Measurements from ENCODE around the gene STK16. TPM values are rescaled to one million over a fixed set of nuclear protein-coding genes. Genes with fewer than 3 reads are reported as not detected.

The STK16 gene
- total and polyA plus RNA-seq, 7 experiments from 2014 or later = 17.4 to 35.0 (median 21.8) TPM

DNA sequence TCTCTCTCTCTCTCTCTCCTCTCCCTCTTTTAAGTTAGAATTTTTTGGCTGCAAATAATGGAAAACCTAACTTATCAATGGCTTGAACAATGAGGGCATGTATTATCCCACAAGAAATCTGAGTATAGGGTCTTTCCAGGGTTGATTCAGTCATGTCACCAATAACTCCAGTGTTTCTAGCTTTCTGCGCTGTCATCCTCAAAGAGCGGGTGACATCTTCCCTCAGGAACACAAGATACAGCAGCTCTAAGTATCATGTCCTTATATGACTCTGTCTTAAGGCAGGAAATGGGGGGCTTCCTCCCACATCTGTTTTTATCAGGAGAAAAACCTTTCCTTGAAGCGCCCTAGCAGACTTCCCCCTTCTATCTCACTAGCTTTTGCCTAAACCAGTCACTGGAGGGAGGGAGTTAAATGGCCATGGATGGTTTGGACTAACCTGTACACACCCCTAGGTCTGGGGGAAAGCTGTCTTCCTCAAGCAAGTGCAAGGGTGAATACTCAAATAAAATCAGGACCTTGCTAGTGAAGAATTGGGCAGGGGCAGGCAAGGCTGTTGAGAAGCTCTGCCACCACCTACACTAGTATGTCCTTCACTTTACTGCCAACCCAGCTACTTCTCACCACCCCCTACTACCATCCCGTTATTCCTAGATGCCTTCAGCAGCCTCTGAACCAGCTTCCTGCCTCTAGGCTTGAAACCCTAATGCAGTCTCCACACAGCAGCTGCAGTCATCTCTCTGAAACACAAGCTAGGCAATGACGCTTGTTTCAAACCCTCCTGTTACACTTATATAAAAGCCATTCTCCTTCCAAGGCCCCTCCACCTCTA lies 16.0 kb downstream of the STK16 start:
- Mint-ChIP-seq H3K36me3 (no peaks in the 10 kb centered on the region), H3K4me1 (peaks cover 0 to 4% (median 2%) of the 10 kb centered on the region in 7 donors), H3K27ac (no peak overlapping the region), H3K4me3 (no peak overlapping the region), H3K27me3 (peaks cover 0 to 25% (median 0%) of the 10 kb centered on the region in 5 donors), H3K9me3 (no peaks in the 10 kb centered on the region)
- Histone ChIP-seq H3K27me3 (ENCODE audit: control insufficient read depth in 2 of 2, insufficient read depth in 2 of 2, low read length in 2 of 2) (no peaks in the 10 kb centered on the region), H3K36me3 (ENCODE audit: control insufficient read depth in 2 of 3, insufficient read depth in 3 of 3, low read length in 3 of 3) (no peaks in the 10 kb centered on the region), H3K27ac (ENCODE audit: low read depth, low read length) (no peak overlapping the region), H3K9me3 (ENCODE audit: control insufficient read depth in 2 of 3, low read length in 3 of 3) (no peaks in the 10 kb centered on the region), H3K4me1 (ENCODE audit: control insufficient read depth in 2 of 2, insufficient read depth in 2 of 2, low read length in 2 of 2) (no peaks in the 10 kb centered on the region), H3K4me3 (ENCODE audit: low read length) (no peak overlapping the region)
- DNase-seq = no peak
- CTCF ChIA-PET = interaction anchor here (0.6 to 1.5 kb wide), 6 partner anchors 15 to 1199 kb away, joined by 3 to 4 read pairs (median 3); no protein-coding TSS in a partner anchor
- intact Hi-C loops (cut with micrococcal nuclease) = no loop called here
- POLR2A ChIA-PET = interaction anchor here (0.9 to 1.9 kb wide), 5 partner anchors 8 to 86 kb away, joined by 3 to 12 read pairs (median 5); partner anchors contain the start of genes DNAJB2 and TUBA4B
- no peak for ATAC-seq

DNA sequence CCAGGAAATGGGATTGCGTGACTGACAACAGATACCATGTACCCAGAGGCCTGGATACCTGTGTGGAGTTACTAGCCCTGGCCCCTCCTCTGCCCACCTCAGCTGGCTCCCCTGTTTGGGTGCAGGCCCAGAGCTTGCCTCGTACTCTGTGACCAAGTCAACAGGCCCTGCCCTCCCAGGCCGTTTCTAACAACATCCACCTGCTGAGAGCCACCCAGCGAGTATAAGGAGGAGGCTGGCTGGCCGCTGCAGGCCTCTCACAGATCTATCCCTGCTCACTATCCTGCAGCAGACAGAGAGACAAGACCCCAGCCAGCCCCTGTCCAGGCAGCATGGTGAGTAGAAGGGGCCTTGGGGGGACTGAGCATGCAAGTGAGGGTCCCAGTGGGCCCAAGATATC lies 21.0 kb downstream of the STK16 start:
- H3K36me3 Mint-ChIP-seq = no peaks in the 10 kb centered on the region
- H3K4me1 ChIP-seq (ENCODE audit: control insufficient read depth in 2 of 2, insufficient read depth in 2 of 2, low read length in 2 of 2) = no peaks in the 10 kb centered on the region
- no peaks in the 10 kb centered on the region for H3K36me3 ChIP-seq (ENCODE audit: control insufficient read depth in 2 of 3, insufficient read depth in 3 of 3, low read length in 3 of 3)
- H3K9me3 Mint-ChIP-seq = no peaks in the 10 kb centered on the region
- peaks cover 0 to 13% (median 0%) of the 10 kb centered on the region in 5 donors for H3K27me3 Mint-ChIP-seq
- no peak overlapping the region for H3K4me3 ChIP-seq (ENCODE audit: low read length)
- peaks cover 0 to 3% (median 0%) of the 10 kb centered on the region in 7 donors for H3K4me1 Mint-ChIP-seq
- H3K9me3 ChIP-seq (ENCODE audit: control insufficient read depth in 2 of 3, low read length in 3 of 3) = no peaks in the 10 kb centered on the region
- H3K27me3 ChIP-seq (ENCODE audit: control insufficient read depth in 2 of 2, insufficient read depth in 2 of 2, low read length in 2 of 2) = no peaks in the 10 kb centered on the region
- no peak overlapping the region for H3K27ac ChIP-seq (ENCODE audit: low read depth, low read length)
- no peak overlapping the region for H3K4me3 Mint-ChIP-seq
- DNase-seq (no peak), ATAC-seq (no peak)
- intact Hi-C loops (cut with micrococcal nuclease) = no loop called here
- no peak overlapping the region for H3K27ac Mint-ChIP-seq
- ChIA-PET CTCF (no interaction called here), POLR2A (interaction anchor here (1.0 to 1.8 kb wide), 3 partner anchors 12 to 39 kb away, joined by 4 to 6 read pairs (median 5); no protein-coding TSS in a partner anchor)

DNA sequence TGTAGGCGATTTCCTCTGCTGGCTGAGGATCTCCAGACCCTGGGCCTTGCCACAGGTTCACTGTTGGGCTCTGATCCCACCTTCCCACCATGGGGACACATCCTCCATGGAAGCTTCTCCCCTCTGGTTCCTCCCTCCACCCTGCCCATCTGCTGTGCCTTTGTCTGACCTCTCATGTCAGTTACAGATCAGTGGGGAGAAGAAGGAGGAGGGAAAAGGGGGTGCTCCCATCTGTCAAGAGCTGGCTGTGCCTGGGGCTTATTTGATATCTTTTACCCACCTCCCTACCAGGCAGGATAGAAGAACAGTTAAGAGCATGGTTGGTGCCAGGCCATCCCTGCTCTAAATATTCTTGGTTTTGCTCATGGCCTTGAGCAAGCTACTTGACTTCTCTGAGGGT lies 21.6 kb downstream of the STK16 start:
- POLR2A ChIA-PET = interaction anchor here (1.8 kb wide), 1 partner anchor 12 kb away, joined by 6 read pairs; no protein-coding TSS in a partner anchor
- Mint-ChIP-seq H3K27me3 (peaks cover 0 to 9% (median 0%) of the 10 kb centered on the region in 5 donors), H3K27ac (peak overlapping the region in 1 of 9 donors; percentile 8), H3K4me3 (no peak overlapping the region), H3K4me1 (peaks cover 0 to 3% (median 0%) of the 10 kb centered on the region in 7 donors), H3K36me3 (no peaks in the 10 kb centered on the region), H3K9me3 (no peaks in the 10 kb centered on the region)
- intact Hi-C loops (cut with micrococcal nuclease) = no loop called here
- Histone ChIP-seq H3K27ac (ENCODE audit: low read depth, low read length) (no peak overlapping the region), H3K4me1 (ENCODE audit: control insufficient read depth in 2 of 2, insufficient read depth in 2 of 2, low read length in 2 of 2) (no peaks in the 10 kb centered on the region), H3K9me3 (ENCODE audit: control insufficient read depth in 2 of 3, low read length in 3 of 3) (no peaks in the 10 kb centered on the region), H3K36me3 (ENCODE audit: control insufficient read depth in 2 of 3, insufficient read depth in 3 of 3, low read length in 3 of 3) (no peaks in the 10 kb centered on the region), H3K4me3 (ENCODE audit: low read length) (no peak overlapping the region), H3K27me3 (ENCODE audit: control insufficient read depth in 2 of 2, insufficient read depth in 2 of 2, low read length in 2 of 2) (no peaks in the 10 kb centered on the region)
- DNase-seq (no peak), ATAC-seq (no peak)
- CTCF ChIA-PET = no interaction called here

DNA sequence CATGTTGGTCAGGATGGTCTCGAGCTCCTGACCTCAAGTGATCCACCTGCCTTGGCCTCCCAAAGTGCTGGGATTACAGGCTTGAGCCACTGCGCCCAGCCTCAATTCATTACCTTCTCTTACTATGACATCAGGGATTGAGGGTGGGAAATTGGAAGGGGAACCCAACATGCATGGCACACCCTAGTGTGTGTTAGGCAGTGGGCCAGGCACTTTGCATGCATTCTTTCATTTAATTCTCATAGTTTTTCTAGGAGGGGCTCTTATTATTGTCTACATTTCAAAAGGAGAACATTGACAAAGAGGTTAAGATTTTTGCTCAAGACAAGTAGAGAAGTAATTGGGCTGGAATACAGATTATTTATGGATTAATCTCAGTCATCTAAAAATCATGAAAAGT lies 23.0 kb downstream of the STK16 start:
- ChIA-PET POLR2A (no interaction called here), CTCF (no interaction called here)
- DNase-seq = no peak
- Mint-ChIP-seq H3K9me3 (no peaks in the 10 kb centered on the region), H3K4me3 (no peak overlapping the region), H3K27me3 (peaks cover 0 to 9% (median 0%) of the 10 kb centered on the region in 5 donors), H3K4me1 (no peaks in the 10 kb centered on the region), H3K36me3 (no peaks in the 10 kb centered on the region), H3K27ac (no peak overlapping the region)
- no peaks in the 10 kb centered on the region for H3K27me3 ChIP-seq (ENCODE audit: control insufficient read depth in 2 of 2, insufficient read depth in 2 of 2, low read length in 2 of 2)
- H3K36me3 ChIP-seq (ENCODE audit: control insufficient read depth in 2 of 3, insufficient read depth in 3 of 3, low read length in 3 of 3) = no peaks in the 10 kb centered on the region
- intact Hi-C loops (cut with micrococcal nuclease) = no loop called here
- no peaks in the 10 kb centered on the region for H3K4me1 ChIP-seq (ENCODE audit: control insufficient read depth in 2 of 2, insufficient read depth in 2 of 2, low read length in 2 of 2)
- H3K27ac ChIP-seq (ENCODE audit: low read depth, low read length) = no peak overlapping the region
- no peak for ATAC-seq
- H3K4me3 ChIP-seq (ENCODE audit: low read length) = no peak overlapping the region
- H3K9me3 ChIP-seq (ENCODE audit: control insufficient read depth in 2 of 3, low read length in 3 of 3) = no peaks in the 10 kb centered on the region

DNA sequence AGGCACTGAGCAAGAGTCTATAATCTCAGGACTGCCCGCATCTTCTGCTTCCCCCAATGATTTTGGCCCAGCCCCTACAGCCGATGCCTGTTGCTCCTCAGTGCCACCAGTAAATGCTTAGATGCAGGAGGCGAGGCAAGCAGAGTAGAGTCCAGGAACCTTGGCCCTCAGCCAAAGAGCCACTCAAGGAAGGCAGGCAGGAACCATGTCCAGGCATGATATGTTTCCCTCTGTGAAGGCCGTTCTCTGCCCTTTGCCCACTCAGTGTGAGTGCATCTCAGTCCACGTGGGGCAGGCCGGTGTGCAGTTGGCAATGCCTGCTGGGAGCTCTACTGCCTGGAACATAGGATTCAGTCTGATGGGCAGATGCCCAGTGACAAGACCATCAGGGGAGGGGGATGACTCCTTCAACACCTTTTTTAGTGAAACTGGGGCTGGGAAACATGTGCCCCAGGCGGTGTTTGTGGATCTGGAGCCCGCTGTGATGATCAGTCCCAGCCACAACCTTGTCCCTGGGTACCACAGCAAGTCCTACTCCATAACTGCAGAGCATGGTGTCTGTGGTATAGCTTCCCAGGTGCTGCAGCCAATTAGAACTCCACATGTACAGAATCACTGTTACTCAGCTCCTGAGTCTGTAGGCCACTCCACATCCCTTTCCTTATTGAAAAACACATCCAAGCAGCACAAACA lies 24.2 kb downstream of the STK16 start:
- intact Hi-C loops (cut with micrococcal nuclease) = no loop called here
- H3K4me1 Mint-ChIP-seq = no peaks in the 10 kb centered on the region

DNA sequence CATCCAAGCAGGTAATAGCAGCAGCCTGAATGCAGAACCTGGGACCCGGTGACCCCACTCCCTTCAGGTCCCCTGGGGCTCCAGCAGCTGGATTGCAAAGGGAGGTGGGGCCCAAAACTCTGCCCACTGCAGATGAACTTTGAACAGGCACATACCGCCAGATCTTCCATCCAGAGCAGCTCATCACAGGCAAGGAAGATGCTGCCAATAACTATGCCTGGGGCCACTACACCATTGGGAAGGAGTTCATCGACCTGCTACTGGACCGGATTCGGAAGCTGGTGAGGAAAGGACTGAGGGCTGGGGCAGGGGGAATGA lies 24.7 kb downstream of the STK16 start:
- Histone ChIP-seq H3K27ac (ENCODE audit: low read depth, low read length) (no peak overlapping the region), H3K4me3 (ENCODE audit: low read length) (no peak overlapping the region), H3K9me3 (ENCODE audit: control insufficient read depth in 2 of 3, low read length in 3 of 3) (no peaks in the 10 kb centered on the region), H3K4me1 (ENCODE audit: control insufficient read depth in 2 of 2, insufficient read depth in 2 of 2, low read length in 2 of 2) (no peaks in the 10 kb centered on the region), H3K36me3 (ENCODE audit: control insufficient read depth in 2 of 3, insufficient read depth in 3 of 3, low read length in 3 of 3) (no peaks in the 10 kb centered on the region), H3K27me3 (ENCODE audit: control insufficient read depth in 2 of 2, insufficient read depth in 2 of 2, low read length in 2 of 2) (no peaks in the 10 kb centered on the region)
- no peak for ATAC-seq
- H3K9me3 Mint-ChIP-seq = no peaks in the 10 kb centered on the region
- peaks cover 0 to 16% (median 0%) of the 10 kb centered on the region in 5 donors for H3K27me3 Mint-ChIP-seq
- H3K36me3 Mint-ChIP-seq = no peaks in the 10 kb centered on the region
- H3K4me1 Mint-ChIP-seq = no peaks in the 10 kb centered on the region
- H3K27ac Mint-ChIP-seq = no peak overlapping the region
- no peak overlapping the region for H3K4me3 Mint-ChIP-seq
- no peak for DNase-seq
- intact Hi-C loops (cut with micrococcal nuclease) = no loop called here
- CTCF ChIA-PET = no interaction called here
- POLR2A ChIA-PET = interaction anchor here (0.8 to 0.9 kb wide), 3 partner anchors 9 to 42 kb away, joined by 3 read pairs; partner anchors contain the start of gene DNAJB2

More for the DNA sequence above, 24.2 kb downstream of the STK16 start:
- Mint-ChIP-seq H3K36me3 (no peaks in the 10 kb centered on the region), H3K4me3 (no peak overlapping the region), H3K27ac (no peak overlapping the region), H3K9me3 (no peaks in the 10 kb centered on the region), H3K27me3 (peaks cover 0 to 14% (median 0%) of the 10 kb centered on the region in 5 donors)
- ATAC-seq = no peak
- ChIA-PET CTCF (no interaction called here), POLR2A (interaction anchor here (0.8 to 0.9 kb wide), 3 partner anchors 9 to 41 kb away, joined by 3 read pairs; partner anchors contain the start of gene DNAJB2)
- no peaks in the 10 kb centered on the region for H3K27me3 ChIP-seq (ENCODE audit: control insufficient read depth in 2 of 2, insufficient read depth in 2 of 2, low read length in 2 of 2)
- H3K27ac ChIP-seq (ENCODE audit: low read depth, low read length) = no peak overlapping the region
- H3K4me1 ChIP-seq (ENCODE audit: control insufficient read depth in 2 of 2, insufficient read depth in 2 of 2, low read length in 2 of 2) = no peaks in the 10 kb centered on the region
- DNase-seq = no peak
- H3K9me3 ChIP-seq (ENCODE audit: control insufficient read depth in 2 of 3, low read length in 3 of 3) = no peaks in the 10 kb centered on the region
- no peak overlapping the region for H3K4me3 ChIP-seq (ENCODE audit: low read length)
- H3K36me3 ChIP-seq (ENCODE audit: control insufficient read depth in 2 of 3, insufficient read depth in 3 of 3, low read length in 3 of 3) = no peaks in the 10 kb centered on the region

Data from naive thymus-derived CD4-positive, alpha-beta T cell (primary cell).